GM18870 (cell line): ENCODE results near the gene ABLIM3.
"Not testable (repeated sequence)": the region's sequence is repeated elsewhere in the genome, so short reads cannot be mapped to it uniquely, and the experiment has no call there.

Source experiments
- ATAC-seq: cut with Tn5 transposase; IDR thresholded peaks from one replicate; pipeline ENCODE4 v1.9.1; 2021; ENCODE audit warnings: moderate library complexity; ENCODE audit not compliant: unreplicated experiment

ABLIM3 gene

DNA sequence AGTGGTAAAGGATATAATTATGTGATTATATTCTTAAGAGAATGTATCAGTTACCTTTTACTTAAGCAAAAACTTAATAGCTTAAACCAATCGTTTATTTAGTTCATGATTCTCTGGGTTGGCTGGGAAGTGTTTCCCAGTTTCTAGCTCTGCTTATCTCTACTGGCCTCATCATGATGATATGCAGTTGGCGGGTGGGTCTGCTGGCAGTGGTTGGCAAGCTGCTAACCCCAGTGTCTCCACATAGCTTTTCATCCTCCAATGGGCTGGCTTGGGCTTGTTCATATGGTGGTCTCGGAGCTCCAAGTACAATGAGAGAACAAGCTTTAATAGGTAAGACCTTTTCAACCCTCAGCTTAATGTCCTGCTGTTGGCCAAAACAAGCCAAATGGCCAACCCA is 43.8 kb downstream of the ABLIM3 start:
- ATAC-seq = no peak

DNA sequence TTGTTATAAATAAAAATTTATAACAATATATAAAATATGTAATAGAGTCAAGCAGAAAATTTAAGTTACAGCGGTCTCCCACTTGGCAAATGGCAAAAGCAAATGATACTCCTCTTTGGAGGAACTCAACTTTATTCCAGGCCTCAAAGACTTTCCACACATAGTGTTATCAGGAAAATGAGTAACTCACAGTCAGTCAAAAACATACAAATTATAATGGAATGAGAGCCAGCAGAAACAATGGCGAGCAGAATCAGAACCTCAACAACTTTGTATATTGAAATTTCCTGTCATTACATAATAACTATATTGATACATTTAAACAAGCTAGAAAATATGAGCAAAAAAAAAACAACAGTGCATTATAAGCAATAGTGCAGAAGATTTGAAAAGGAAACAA is 45.2 kb downstream of the ABLIM3 start:
- ATAC-seq = no peak

- not testable (repeated sequence) for ATAC-seq
Measured at GRCh38 chr5:149187617-149188016, 46.3 kb downstream of the ABLIM3 start.

GRCh38 chr5:149188383-149188782 is 47.1 kb downstream of the ABLIM3 start:
- ATAC-seq = no peak

DNA sequence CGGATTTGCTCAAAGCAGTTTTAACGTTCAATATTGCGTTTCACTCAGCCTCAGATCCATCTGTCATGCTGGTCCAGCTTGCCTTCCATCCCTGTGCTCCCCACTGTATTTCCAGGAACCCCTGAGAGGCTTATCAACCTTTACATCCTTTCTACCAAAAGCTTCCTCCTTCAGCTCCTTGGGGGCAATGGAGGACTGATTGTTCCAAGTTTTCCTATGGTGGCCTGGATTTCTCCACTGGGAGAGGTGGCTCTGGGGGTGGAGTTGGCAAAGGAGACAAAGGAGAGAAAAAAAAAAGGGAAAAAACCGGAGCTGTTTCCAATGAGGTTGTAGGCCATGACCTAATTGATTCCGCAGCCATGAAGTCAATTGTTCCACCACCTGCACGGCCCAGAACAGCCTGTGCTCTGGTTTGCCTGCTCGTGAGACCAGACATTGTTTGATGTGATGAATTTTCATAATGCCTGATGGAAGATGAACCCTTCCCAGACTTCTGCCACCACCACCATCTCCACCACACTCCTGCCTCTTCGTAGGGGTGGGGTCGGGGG is 54.1 kb downstream of the ABLIM3 start:
- ATAC-seq = no peak

DNA sequence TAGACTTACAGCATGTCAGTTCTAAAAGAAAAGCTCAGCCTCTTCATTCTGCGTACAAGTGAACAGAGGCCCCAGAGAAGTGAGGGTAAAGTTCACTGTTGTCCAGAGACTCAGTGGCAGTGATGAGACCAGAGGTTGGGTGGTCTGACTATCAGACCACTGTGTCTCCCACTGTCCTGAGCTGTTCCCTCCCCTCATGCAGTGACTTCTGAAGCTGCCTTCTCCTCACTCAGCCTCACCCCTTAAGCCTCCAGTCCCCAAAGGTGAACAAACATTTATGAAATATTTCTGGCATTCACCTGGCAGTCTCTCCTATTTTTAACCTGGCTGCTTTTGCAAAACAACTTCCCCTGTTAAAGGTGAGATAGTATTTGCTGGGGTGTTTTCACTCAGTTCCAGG is 54.7 kb downstream of the ABLIM3 start:
- ATAC-seq = no peak

- ATAC-seq = no peak
Measured at GRCh38 chr5:149198148-149198547, 56.9 kb downstream of the ABLIM3 start.

GRCh38 chr5:149200355-149200754 is 59.1 kb downstream of the ABLIM3 start:
- ATAC-seq = no peak

- no peak for ATAC-seq
Measured at GRCh38 chr5:149201121-149201637, 59.9 kb downstream of the ABLIM3 start.

GRCh38 chr5:149202910-149203451 is 61.7 kb downstream of the ABLIM3 start:
- ATAC-seq = no peak

- ATAC-seq = no peak
Measured at GRCh38 chr5:149203921-149204441, 62.7 kb downstream of the ABLIM3 start.

- no peak for ATAC-seq
Measured at GRCh38 chr5:149205625-149206523, 64.6 kb downstream of the ABLIM3 start.

- ATAC-seq = no peak
Measured at GRCh38 chr5:149206524-149207141, 65.3 kb downstream of the ABLIM3 start.

DNA sequence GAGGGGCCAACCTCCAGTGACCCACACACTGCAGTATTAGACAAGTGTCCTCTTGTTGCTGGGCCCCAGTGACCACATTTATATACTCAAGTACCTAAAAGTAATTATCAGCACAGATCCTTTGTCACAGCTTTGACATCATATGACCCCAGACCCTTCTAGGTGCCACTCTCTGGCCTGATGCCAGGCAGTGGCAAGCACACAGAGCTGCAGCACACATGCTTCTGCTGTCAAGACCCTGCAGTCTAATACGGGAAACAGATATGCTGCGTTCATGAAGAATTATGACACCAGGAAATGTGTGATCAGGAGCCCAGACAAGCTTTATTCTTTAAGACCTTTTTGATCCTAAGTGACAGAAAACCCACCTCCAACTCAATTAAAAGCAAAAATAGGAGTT is 66.5 kb downstream of the ABLIM3 start:
- no peak for ATAC-seq

DNA sequence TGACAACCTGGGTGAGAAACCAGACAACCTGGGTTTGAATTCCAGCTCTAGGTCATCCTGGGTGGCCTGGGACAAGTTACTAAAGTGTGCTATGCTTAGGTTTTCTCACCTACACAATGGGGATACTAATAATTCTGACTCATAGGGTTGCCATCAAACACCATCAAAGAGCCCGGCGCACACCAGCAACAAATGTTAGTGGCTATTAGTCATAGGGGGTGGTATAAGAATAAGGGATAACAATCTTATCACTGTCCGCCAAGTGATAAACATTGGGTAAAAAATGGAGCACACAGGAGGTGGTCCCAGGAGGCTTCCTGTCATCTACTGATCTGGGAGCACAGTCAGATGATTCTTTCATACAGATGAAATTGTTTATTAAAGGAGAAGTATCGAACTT is 68.9 kb downstream of the ABLIM3 start:
- no peak for ATAC-seq

- ATAC-seq = no peak
Measured at GRCh38 chr5:149210968-149211490, 69.7 kb downstream of the ABLIM3 start.

GRCh38 chr5:149211566-149211965 is 70.3 kb downstream of the ABLIM3 start:
- no peak for ATAC-seq

DNA sequence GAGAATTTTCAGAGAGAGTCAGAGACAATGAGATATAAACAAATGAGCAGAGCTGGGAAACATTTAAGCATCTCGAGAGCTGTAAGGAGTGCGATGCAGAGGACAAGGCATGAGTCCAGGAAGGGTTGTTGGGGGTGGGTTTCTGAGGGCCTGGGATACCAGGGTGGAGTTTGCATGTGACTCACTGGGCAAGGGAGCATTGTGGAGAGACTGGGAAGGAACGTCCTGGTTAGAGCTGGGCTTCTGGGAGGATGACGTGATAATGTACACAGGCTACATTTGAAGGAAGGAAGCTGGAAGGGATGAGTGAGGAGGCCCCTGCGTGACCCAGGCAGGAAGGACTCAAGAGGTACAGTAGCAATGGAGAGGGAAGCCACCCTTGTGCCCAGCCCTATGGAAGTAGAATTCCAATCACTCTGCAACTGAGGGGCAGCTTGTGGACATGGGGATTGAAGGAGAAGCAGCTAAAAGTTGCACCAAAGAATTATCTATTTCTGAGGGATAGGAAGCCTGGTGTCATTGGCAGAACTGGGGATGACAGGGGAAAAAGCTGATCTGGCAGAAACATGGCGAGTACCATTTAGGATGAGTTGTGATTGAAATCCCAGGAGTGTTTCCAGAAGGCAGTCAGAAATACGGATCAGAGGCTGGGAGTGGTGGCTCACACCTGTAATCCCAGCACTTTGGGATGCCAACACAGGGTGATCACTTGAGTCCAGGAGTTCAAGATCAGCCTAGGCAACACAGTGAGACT is 71.1 kb downstream of the ABLIM3 start:
- no peak for ATAC-seq

DNA sequence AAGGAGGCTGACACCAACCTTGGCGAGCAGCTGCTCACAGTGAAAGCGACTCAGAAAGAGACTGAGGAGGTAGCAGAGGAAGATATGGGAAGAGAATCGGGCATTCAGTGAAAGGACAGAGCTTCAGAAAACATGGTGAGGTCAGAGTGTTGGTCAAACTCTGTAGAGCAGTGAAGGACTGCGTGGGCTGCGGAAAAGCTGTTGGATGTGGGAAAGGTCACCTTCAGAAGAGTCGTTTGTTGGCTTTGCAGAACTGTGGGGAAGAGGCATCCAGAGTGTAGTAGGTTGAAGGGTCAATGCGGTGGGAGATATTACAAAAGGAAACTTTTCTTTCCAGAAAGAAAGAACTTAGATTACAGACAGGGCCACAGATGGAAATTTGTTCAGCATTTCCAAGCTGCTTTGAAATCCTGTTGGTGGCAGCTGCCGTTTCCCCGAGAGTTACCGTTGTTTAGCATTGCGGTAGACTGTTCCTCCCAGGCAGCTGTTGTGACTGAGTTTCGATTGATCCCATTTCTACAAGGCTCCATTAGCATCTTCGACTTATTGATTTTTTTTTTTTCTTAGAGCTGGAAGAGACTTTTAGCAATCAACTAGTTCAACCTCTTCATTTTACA is 72.1 kb downstream of the ABLIM3 start:
- ATAC-seq = no peak
